IPS-18a (cell line): ENCODE results near the gene ZBTB20.

Experiments used
- H3K27ac ChIP-seq: one replicate; pipeline ENCODE4 v1.5.1; 2013; ENCODE audit warnings: low read length
- H3K27me3 ChIP-seq: one replicate; pipeline ENCODE4 v1.6.1; 2013; ENCODE audit warnings: mild to moderate bottlenecking, low read length; ENCODE audit not compliant: control insufficient read depth, insufficient read depth
- H3K36me3 ChIP-seq: one replicate; pipeline ENCODE4 v1.6.1; 2013; ENCODE audit warnings: low read depth, low read length; ENCODE audit not compliant: control insufficient read depth
- H3K4me1 ChIP-seq: one replicate; pipeline ENCODE4 v1.6.1; 2013; ENCODE audit warnings: low read depth, low read length; ENCODE audit not compliant: control insufficient read depth
- H3K4me3 ChIP-seq: one replicate; pipeline ENCODE4 v1.5.1; 2013; ENCODE audit warnings: low read length
- H3K9ac ChIP-seq: one replicate; pipeline ENCODE4 v1.6.1; 2013; ENCODE audit warnings: mild to moderate bottlenecking, low read length, moderate library complexity
- H3K9me3 ChIP-seq: one replicate; pipeline ENCODE4 v1.6.1; 2013; ENCODE audit warnings: low read depth, low read length; ENCODE audit not compliant: control insufficient read depth

Gene ZBTB20

DNA sequence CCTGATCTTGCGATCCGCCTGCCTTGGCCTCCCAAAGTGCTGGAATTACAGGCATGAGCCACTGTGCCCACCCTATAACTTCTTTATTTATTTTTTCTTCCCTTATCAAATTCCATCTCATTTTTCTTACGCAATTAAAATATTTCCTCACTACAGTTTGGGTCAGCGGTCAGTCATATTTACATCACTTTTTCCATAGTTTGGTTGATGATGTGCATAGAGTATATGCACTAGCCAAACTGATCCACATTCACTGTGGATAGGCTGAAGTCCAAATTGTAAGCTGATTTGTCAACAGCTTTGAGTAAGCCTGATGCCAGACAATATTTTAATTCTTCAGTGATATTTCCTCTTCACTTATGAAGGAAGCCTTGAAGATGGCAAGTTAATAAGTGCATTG, 596.9 kb downstream of the ZBTB20 start:
- no peak overlapping the region for H3K9ac ChIP-seq
- no peaks in the 10 kb centered on the region for H3K9me3 ChIP-seq
- H3K4me1 ChIP-seq = no peaks in the 10 kb centered on the region
- no peaks in the 10 kb centered on the region for H3K27me3 ChIP-seq
- no peaks in the 10 kb centered on the region for H3K36me3 ChIP-seq
- no peak overlapping the region for H3K27ac ChIP-seq
- H3K4me3 ChIP-seq = no peak overlapping the region

DNA sequence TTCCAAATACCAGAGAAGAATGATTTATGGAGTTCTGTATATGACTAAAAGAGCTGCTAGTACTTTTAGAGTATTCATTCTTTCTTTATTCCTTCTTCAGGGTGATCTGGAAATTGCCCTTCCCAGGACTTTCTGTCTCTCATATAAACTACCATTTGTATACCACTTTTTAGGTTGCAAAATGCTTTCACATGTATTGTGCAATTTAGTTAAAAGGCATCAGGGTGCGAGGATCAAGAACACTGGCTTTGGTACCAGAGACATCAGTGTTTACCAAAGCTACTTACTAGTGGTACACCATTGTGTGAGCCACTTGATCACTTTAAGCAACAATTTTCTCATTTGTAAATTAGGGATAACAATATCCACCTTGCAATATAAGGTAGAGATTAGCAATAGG, 601.9 kb downstream of the ZBTB20 start:
- H3K27ac ChIP-seq = no peak overlapping the region
- H3K9me3 ChIP-seq = no peaks in the 10 kb centered on the region
- no peaks in the 10 kb centered on the region for H3K27me3 ChIP-seq
- H3K9ac ChIP-seq = no peak overlapping the region
- H3K4me3 ChIP-seq = no peak overlapping the region
- H3K4me1 ChIP-seq = peaks cover 31% of the 10 kb centered on the region
- H3K36me3 ChIP-seq = no peaks in the 10 kb centered on the region

DNA sequence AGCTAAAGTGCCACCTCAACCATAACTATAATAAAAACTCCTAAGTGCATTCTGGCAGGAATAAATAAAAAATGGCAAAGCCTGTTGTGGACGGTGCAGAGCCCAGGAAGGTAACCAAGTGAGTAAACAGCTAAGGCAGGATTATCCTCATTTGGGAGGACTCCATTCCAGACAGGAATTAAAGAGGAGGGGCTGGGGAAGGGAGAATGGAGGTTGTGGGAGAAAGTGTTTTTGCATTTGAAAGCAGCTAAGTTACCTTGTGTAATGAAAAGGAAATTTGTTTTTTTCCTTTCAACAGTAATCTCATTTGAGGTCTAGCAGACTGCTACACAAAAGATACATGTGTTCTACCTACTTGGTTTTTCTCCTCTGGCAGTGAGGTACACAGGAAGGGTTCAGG, 604.7 kb downstream of the ZBTB20 start:
- no peak overlapping the region for H3K4me3 ChIP-seq
- H3K4me1 ChIP-seq = peaks cover 31% of the 10 kb centered on the region
- H3K27ac ChIP-seq = peak overlapping the region; percentile 77
- no peaks in the 10 kb centered on the region for H3K36me3 ChIP-seq
- no peak overlapping the region for H3K9ac ChIP-seq
- H3K9me3 ChIP-seq = no peaks in the 10 kb centered on the region
- no peaks in the 10 kb centered on the region for H3K27me3 ChIP-seq

DNA sequence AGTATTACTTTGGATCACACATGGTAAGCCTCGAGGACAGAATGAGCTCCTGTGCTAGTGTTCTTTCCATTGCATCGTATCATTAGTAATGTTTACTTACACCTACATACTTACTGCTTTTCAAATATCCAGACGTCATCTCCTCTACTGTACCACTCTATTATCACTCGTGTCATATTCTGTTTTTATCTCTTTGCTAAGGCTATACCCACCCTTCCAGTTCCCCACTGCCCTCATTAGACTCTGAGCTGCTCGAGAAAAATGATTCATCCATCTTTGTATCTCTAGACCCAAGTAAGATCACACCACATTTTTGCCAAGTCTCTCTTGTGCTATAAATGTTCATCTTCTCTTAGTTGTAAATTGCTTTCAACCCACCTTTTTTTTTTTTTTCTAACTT, 607.6 kb downstream of the ZBTB20 start:
- Histone ChIP-seq H3K9ac (no peak overlapping the region), H3K36me3 (no peaks in the 10 kb centered on the region), H3K4me1 (peaks cover 31% of the 10 kb centered on the region), H3K9me3 (no peaks in the 10 kb centered on the region), H3K27me3 (no peaks in the 10 kb centered on the region), H3K4me3 (no peak overlapping the region), H3K27ac (no peak overlapping the region)

DNA sequence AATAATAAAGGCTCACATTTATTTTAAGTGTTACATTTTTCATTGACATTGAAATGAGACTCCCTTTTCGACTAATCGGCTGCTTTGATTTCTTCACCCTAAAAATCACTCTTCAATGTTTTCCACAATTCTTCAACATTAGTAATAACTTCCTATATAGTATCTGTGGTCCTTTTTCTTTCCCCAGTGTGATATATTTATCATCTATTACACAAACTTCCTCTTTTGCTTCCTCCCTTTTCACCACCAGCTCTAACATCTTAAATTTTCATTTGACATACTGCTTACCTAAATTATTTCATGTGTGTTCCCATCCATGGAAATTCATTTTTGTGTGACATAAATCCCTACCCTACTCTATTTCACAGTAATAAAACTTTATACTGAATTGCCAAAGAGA, 608.9 kb downstream of the ZBTB20 start:
- H3K27ac ChIP-seq = no peak overlapping the region
- H3K4me1 ChIP-seq = peaks cover 29% of the 10 kb centered on the region
- no peaks in the 10 kb centered on the region for H3K36me3 ChIP-seq
- H3K27me3 ChIP-seq = no peaks in the 10 kb centered on the region
- H3K4me3 ChIP-seq = no peak overlapping the region
- no peaks in the 10 kb centered on the region for H3K9me3 ChIP-seq
- H3K9ac ChIP-seq = no peak overlapping the region

DNA sequence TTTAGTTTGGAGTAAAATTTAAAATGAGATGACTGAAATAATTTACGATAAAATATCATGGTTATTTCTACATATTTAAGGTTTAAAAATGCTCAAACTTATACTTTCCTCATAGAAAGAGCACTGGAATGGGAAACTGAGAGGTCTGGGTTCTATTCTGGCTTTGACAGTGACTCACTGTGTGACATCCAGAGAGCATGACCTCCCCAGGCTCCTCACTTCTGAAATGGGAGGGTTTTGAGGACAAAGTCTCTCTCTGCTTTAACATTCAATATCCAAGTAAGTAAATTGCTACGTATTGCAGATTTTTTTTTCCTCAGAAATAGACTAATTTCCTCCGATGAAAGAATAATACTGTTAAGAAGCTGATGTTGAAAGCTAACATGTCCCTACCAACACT, 618.6 kb downstream of the ZBTB20 start:
- H3K27ac ChIP-seq = no peak overlapping the region
- no peaks in the 10 kb centered on the region for H3K9me3 ChIP-seq
- no peaks in the 10 kb centered on the region for H3K27me3 ChIP-seq
- H3K4me3 ChIP-seq = no peak overlapping the region
- no peaks in the 10 kb centered on the region for H3K36me3 ChIP-seq
- no peak overlapping the region for H3K9ac ChIP-seq
- no peaks in the 10 kb centered on the region for H3K4me1 ChIP-seq

DNA sequence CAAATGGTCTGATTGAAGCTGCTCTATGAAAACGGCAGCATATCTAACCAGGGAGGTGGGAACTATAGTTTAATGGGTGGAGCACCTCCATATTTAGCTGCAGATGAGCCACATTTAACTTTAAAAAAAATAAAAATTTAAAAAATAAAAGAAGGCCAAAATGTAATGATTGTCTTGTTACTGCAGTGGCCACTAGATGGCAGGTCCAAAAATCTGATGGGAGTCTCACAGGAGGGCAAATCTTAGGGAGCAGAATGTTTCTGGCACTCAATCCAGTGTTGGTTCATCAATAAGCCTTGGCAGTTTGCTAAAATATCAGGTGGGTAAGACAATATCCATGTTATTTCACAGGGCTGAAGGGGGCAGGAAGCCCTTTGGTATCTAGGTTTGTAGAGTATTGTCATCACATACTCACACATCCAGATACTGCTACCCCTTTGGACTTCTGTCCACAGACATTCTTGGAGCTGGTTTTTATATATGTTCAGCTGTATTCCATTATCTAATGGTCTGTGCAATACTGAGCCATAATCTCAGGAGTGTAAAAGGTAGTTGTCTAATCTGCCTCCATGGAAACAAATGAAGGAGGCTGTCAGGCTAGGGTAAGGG, 619.9 kb downstream of the ZBTB20 start:
- no peak overlapping the region for H3K27ac ChIP-seq
- H3K36me3 ChIP-seq = no peaks in the 10 kb centered on the region
- no peaks in the 10 kb centered on the region for H3K9me3 ChIP-seq
- H3K4me3 ChIP-seq = no peak overlapping the region
- no peaks in the 10 kb centered on the region for H3K4me1 ChIP-seq
- H3K27me3 ChIP-seq = no peaks in the 10 kb centered on the region
- no peak overlapping the region for H3K9ac ChIP-seq

DNA sequence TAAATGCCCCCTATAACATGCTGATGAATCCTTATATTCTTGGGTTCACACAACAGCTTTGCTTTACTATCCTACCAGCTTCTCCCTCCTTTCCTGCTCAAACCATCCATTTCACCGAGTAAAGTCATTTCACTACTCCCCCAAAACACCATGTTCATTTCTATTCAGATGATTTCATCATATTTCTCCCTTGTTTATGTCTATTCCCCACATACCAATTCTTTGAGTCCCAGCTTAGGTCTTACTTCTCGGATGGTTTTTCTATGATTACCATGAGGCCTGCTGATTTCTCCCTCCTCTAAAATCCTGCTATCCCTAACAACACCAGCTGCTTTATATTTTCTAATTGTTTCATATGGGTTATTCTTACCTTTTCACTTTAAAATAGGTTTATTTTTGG, 621.8 kb downstream of the ZBTB20 start:
- Histone ChIP-seq H3K4me3 (no peak overlapping the region), H3K36me3 (no peaks in the 10 kb centered on the region), H3K4me1 (no peaks in the 10 kb centered on the region), H3K27ac (no peak overlapping the region), H3K9me3 (no peaks in the 10 kb centered on the region), H3K27me3 (no peaks in the 10 kb centered on the region), H3K9ac (no peak overlapping the region)

DNA sequence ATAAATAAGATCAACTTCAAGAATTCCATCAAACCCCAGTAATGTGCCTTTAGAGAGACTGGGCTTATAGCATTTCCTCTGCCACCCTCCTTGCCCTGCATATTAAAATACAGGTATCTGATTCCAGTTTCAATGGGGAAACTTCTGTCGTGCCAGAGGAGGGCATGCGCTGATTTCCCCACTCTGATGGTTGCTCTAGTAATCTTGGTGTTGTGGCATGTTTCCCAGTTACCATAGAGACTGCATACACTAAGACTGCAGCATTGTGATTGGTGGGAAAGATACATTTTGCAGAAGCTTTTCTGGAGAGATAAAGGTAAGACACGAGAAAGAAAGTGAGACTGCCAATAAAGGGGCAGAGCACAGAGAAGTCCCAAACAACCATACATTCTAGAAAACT, 627.7 kb downstream of the ZBTB20 start:
- H3K9ac ChIP-seq = peak overlapping the region; percentile 36
- peak overlapping the region; percentile 19 for H3K27ac ChIP-seq
- no peak overlapping the region for H3K4me3 ChIP-seq
- no peaks in the 10 kb centered on the region for H3K36me3 ChIP-seq
- peaks cover 18% of the 10 kb centered on the region for H3K4me1 ChIP-seq
- H3K9me3 ChIP-seq = no peaks in the 10 kb centered on the region
- H3K27me3 ChIP-seq = no peaks in the 10 kb centered on the region

DNA sequence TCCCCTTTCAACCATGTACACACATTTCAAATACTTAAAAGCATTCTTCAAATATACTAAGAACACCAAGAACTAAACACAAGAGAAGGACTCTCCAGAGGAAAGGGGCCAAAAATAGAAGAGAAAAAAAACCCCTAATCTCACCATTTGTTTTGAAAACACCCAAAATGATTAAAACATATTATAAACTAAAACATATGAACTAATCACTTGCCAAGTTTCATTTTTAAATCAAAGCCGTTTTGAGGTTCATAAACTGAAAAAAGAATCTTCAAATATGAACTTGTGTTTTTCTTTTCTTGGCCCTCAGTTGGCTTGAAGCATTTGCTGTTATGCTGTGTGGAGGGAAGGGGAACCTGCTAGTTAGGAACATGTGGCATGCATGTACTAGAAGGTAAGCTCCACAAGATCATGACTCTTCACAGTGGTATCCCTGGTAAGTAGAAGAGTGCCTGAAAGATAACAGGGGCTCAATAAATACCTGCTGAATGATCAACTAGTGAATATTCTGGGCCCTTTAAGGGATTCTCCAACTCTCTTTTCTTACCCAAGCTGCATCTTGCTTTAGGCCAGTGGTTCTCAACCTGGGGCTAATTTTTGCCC, 628.8 kb downstream of the ZBTB20 start:
- H3K9ac ChIP-seq = peak overlapping the region; percentile 36
- peaks cover 18% of the 10 kb centered on the region for H3K4me1 ChIP-seq
- H3K27me3 ChIP-seq = no peaks in the 10 kb centered on the region
- no peak overlapping the region for H3K27ac ChIP-seq
- H3K9me3 ChIP-seq = no peaks in the 10 kb centered on the region
- no peak overlapping the region for H3K4me3 ChIP-seq
- H3K36me3 ChIP-seq = no peaks in the 10 kb centered on the region

DNA sequence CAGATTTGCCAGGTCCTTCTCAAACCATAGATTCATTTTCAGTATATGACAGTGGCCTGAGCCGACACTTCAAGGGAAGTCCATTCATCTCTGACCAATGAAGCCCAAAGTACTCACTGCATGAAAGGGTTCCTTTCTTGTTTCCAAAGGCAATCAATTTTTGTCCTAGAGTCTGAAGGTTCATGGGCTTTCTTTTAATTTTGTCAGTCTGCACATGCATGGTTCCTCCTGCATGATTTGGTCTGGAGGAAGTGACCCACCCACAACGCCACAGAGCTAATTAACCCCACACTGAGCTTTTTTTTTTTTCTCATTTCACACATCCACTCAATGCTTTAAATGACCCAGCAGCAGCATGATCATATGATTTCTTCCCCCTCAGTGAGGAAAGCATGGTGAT, 636.9 kb downstream of the ZBTB20 start:
- Histone ChIP-seq H3K9me3 (no peaks in the 10 kb centered on the region), H3K36me3 (no peaks in the 10 kb centered on the region), H3K27me3 (no peaks in the 10 kb centered on the region), H3K27ac (no peak overlapping the region), H3K4me3 (no peak overlapping the region), H3K4me1 (peaks cover 6% of the 10 kb centered on the region), H3K9ac (no peak overlapping the region)

DNA sequence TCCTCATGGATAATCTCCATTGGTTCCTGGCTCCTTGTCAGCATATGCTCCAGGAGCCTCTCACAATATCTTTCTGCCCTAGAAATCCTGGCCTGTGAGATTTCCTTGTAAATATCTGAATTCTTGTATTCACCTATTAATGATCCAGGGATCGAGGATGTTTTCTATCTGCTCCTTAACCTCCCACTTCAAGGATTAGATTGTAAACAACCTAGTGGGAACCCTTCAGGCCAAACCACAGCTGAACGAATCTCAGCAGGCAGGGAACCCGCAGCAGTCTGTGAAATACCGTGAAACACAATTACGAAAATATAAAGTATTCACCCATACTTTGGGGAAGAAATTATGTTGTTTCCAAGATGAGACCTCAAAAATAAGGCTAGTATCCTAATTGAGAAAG, 637.3 kb downstream of the ZBTB20 start:
- no peak overlapping the region for H3K9ac ChIP-seq
- peaks cover 6% of the 10 kb centered on the region for H3K4me1 ChIP-seq
- no peaks in the 10 kb centered on the region for H3K36me3 ChIP-seq
- no peak overlapping the region for H3K27ac ChIP-seq
- H3K27me3 ChIP-seq = no peaks in the 10 kb centered on the region
- no peak overlapping the region for H3K4me3 ChIP-seq
- H3K9me3 ChIP-seq = no peaks in the 10 kb centered on the region
